ENCODE results near the gene POLDIP2.

DNA sequence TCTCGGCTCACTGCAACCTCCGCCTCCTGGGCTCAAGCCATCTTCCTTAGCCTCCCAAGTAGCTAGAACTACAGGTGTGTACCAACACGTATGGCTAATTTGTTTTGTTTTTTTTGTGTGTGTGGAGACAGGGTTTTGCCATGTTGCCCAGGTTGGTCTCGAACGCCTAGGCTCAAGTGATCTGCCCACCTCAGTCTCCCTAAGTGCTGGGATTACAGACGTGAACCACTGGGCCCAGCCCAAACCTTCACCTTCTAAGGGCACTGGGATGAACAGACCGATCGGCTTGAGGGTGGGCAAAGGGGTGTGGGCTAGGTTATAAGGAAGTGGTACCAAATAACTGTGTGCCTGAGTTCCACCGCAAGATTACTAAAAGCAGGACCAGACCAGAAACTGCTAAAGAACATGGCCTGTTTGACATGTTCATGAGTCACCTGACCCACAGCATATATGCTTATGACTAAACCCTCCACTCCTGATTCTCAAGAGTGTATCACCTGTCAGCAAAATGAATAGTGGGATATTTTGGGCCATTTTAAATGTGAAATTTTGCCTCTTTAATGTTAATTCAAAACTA is 30.2 kb downstream of the POLDIP2 start:
- TF ChIP-seq, protein P1, sequence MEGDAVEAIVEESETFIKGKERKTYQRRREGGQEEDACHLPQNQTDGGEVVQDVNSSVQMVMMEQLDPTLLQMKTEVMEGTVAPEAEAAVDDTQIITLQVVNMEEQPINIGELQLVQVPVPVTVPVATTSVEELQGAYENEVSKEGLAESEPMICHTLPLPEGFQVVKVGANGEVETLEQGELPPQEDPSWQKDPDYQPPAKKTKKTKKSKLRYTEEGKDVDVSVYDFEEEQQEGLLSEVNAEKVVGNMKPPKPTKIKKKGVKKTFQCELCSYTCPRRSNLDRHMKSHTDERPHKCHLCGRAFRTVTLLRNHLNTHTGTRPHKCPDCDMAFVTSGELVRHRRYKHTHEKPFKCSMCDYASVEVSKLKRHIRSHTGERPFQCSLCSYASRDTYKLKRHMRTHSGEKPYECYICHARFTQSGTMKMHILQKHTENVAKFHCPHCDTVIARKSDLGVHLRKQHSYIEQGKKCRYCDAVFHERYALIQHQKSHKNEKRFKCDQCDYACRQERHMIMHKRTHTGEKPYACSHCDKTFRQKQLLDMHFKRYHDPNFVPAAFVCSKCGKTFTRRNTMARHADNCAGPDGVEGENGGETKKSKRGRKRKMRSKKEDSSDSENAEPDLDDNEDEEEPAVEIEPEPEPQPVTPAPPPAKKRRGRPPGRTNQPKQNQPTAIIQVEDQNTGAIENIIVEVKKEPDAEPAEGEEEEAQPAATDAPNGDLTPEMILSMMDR (IDR thresholded peaks at IDR 0.05; ENCODE audit: extremely low read depth in 1 of 2, insufficient read depth in 1 of 2, low read depth in 1 of 2, low read length in 2 of 2), result no peak
- no peak for TF ChIP-seq EZH2 (IDR thresholded peaks at IDR 0.05; ENCODE audit: borderline replicate concordance, low read depth, low read length, severe bottlenecking)
- TF ChIP-seq POLR2AphosphoS5 (IDR thresholded peaks at IDR 0.05; ENCODE audit: insufficient read depth, low read depth, low read length), result no peak
- TF ChIP-seq POLR2A (IDR thresholded peaks at IDR 0.05; ENCODE audit: low read depth, low read length), result no peak
- TF ChIP-seq FOS (IDR thresholded peaks at IDR 0.05; ENCODE audit: borderline replicate concordance, insufficient read depth, low read length), result no peak
- TF ChIP-seq, protein P2, sequence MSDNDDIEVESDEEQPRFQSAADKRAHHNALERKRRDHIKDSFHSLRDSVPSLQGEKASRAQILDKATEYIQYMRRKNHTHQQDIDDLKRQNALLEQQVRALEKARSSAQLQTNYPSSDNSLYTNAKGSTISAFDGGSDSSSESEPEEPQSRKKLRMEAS (IDR thresholded peaks at IDR 0.05; ENCODE audit: insufficient read depth, insufficient read length), result no peak

Data from endothelial cell of umbilical vein (primary cell).